Vagina (tissue), 2 donors: ENCODE measurements around the gene DMRT1. TPM values are rescaled to one million over a fixed set of nuclear protein-coding genes. Genes with fewer than 3 reads are reported as not detected.

ENCODE experiments used
- DNase-seq, 2 donors: peaks; one replicate each; pipeline ENCODE4 v3.0.0-alpha.2; 2017; ENCODE audit errors: extremely low spot score in 2 of 2
- H3K27ac ChIP-seq: fragments of 200-600 bp; sonication (generic); one replicate; pipeline ENCODE4 v1.5.1; 2019
- H3K27me3 ChIP-seq: fragments of 200-600 bp; sonication (generic); one replicate; pipeline ENCODE4 v1.5.1; 2019
- H3K36me3 ChIP-seq, 2 donors: fragments of 200-600 bp; sonication (generic); one replicate each; pipeline ENCODE4 v1.5.1; 2017 to 2019
- H3K4me1 ChIP-seq: fragments of 200-600 bp; sonication (generic); one replicate; pipeline ENCODE4 v1.5.1; 2019
- H3K4me3 ChIP-seq, 2 donors: fragments of 200-600 bp; sonication (generic); 1 replicate in 1 of 2; 2 replicates in 1 of 2; pipeline ENCODE4 v1.5.1; 2016 to 2019
- H3K9me3 ChIP-seq: fragments of 200-600 bp; sonication (generic); one replicate; pipeline ENCODE4 v1.5.1; 2019
- CTCF ChIP-seq, 3 experiments: fragments of 450-650 bp in 2 of 3; fragments of 200-600 bp in 1 of 3; sonication (generic) in 1 of 3; IDR thresholded peaks; one replicate each; pipeline ENCODE4 v1.5.1; 2017 to 2019; ENCODE audit warnings: antibody characterized with exemption in 3 of 3, mild to moderate bottlenecking in 2 of 3, moderate library complexity in 2 of 3
- POLR2A ChIP-seq, 2 donors: fragments of 450-650 bp; IDR thresholded peaks; one replicate each; pipeline ENCODE4 v1.6.1; 2017; ENCODE audit warnings: antibody characterized with exemption in 2 of 2, mild to moderate bottlenecking in 2 of 2, moderate library complexity in 2 of 2
- POLR2AphosphoS5 ChIP-seq, 2 donors: sonication (generic); formaldehyde crosslinking; IDR thresholded peaks; one replicate each; pipeline ENCODE4 v1.9.0; 2017; ENCODE audit warnings: antibody characterized with exemption in 2 of 2, mild to moderate bottlenecking in 2 of 2, low read depth in 1 of 2; ENCODE audit not compliant: insufficient read depth in 1 of 2
- intact Hi-C: fragments of 100-400 bp; cut with DNase I; formaldehyde crosslinking; loops from one replicate; pipeline ENCODE4 v1.15.1; 2023
- total RNA-seq: library from RNA; depleted of rRNA; stranded (reverse); fragments of >200 nt; gene quantifications from one replicate; pipeline ENCODE4 v1.2.3, GENCODE V29; 2016

Gene DMRT1
- total RNA-seq, 1 donor from 2014 or later, result not detected

GRCh38 chr9:801399-802071 is 40.0 kb upstream of the DMRT1 start:
- H3K4me3 ChIP-seq, result no peak overlapping the region
- peaks cover 15% of the 10 kb centered on the region for H3K4me1 ChIP-seq
- no peak overlapping the region for H3K27ac ChIP-seq
- intact Hi-C loops, result no loop called here
- no peak for TF ChIP-seq POLR2A (IDR thresholded peaks at IDR 0.05)
- DNase-seq, result no peak
- no peaks in the 10 kb centered on the region for H3K9me3 ChIP-seq
- no peaks in the 10 kb centered on the region for H3K36me3 ChIP-seq
- H3K27me3 ChIP-seq, result no peaks in the 10 kb centered on the region

- Histone ChIP-seq H3K36me3 (no peaks in the 10 kb centered on the region), H3K9me3 (no peaks in the 10 kb centered on the region), H3K27me3 (no peaks in the 10 kb centered on the region), H3K4me1 (peaks cover 15% of the 10 kb centered on the region), H3K27ac (no peak overlapping the region), H3K4me3 (no peak overlapping the region)
- DNase-seq, result no peak
- TF ChIP-seq CTCF (IDR thresholded peaks at IDR 0.05) (no peak), POLR2A (IDR thresholded peaks at IDR 0.05) (no peak), POLR2AphosphoS5 (IDR thresholded peaks at IDR 0.05; ENCODE audit: insufficient read depth in 1 of 2, low read depth in 1 of 2) (no peak)
- intact Hi-C loops, result no loop called here
These were observed 37.5 kb upstream of the DMRT1 start for GRCh38 chr9:804026-804425.

- H3K27ac ChIP-seq, result no peak overlapping the region
- H3K27me3 ChIP-seq, result no peaks in the 10 kb centered on the region
- no peaks in the 10 kb centered on the region for H3K9me3 ChIP-seq
- H3K36me3 ChIP-seq, result no peaks in the 10 kb centered on the region
- no peak overlapping the region for H3K4me3 ChIP-seq
- H3K4me1 ChIP-seq, result peaks cover 15% of the 10 kb centered on the region
- no peak for DNase-seq
- intact Hi-C loops, result no loop called here
- no peak for TF ChIP-seq CTCF (IDR thresholded peaks at IDR 0.05)
- TF ChIP-seq POLR2A (IDR thresholded peaks at IDR 0.05), result no peak
- TF ChIP-seq POLR2AphosphoS5 (IDR thresholded peaks at IDR 0.05; ENCODE audit: insufficient read depth in 1 of 2, low read depth in 1 of 2), result no peak
These were observed 36.3 kb upstream of the DMRT1 start for GRCh38 chr9:805151-805550.

GRCh38 chr9:806285-807156 is 35.0 kb upstream of the DMRT1 start:
- no peaks in the 10 kb centered on the region for H3K36me3 ChIP-seq
- intact Hi-C loops, result no loop called here
- peak; percentile 23 to 48 (median 42) for TF ChIP-seq CTCF (IDR thresholded peaks at IDR 0.05)
- no peak for TF ChIP-seq POLR2A (IDR thresholded peaks at IDR 0.05)
- no peak for TF ChIP-seq POLR2AphosphoS5 (IDR thresholded peaks at IDR 0.05; ENCODE audit: insufficient read depth in 1 of 2, low read depth in 1 of 2)
- H3K27ac ChIP-seq, result no peak overlapping the region
- no peak for DNase-seq
- H3K9me3 ChIP-seq, result no peaks in the 10 kb centered on the region
- peaks cover 8% of the 10 kb centered on the region for H3K4me1 ChIP-seq
- H3K27me3 ChIP-seq, result no peaks in the 10 kb centered on the region
- no peak overlapping the region for H3K4me3 ChIP-seq

GRCh38 chr9:811106-811531 is 30.4 kb upstream of the DMRT1 start:
- no peaks in the 10 kb centered on the region for H3K9me3 ChIP-seq
- H3K4me3 ChIP-seq, result no peak overlapping the region
- no peak overlapping the region for H3K27ac ChIP-seq
- DNase-seq, result no peak
- TF ChIP-seq POLR2AphosphoS5 (IDR thresholded peaks at IDR 0.05; ENCODE audit: insufficient read depth in 1 of 2, low read depth in 1 of 2), result peak in 1 of 2 donors; percentile 11
- TF ChIP-seq POLR2A (IDR thresholded peaks at IDR 0.05), result no peak
- no peak for TF ChIP-seq CTCF (IDR thresholded peaks at IDR 0.05)
- intact Hi-C loops, result no loop called here
- H3K27me3 ChIP-seq, result no peaks in the 10 kb centered on the region
- no peaks in the 10 kb centered on the region for H3K36me3 ChIP-seq
- no peaks in the 10 kb centered on the region for H3K4me1 ChIP-seq
